DOHH2 (cell line): ENCODE results near the gene STRN4.
"Not testable (repeated sequence)": the region's sequence is repeated elsewhere in the genome, so short reads cannot be mapped to it uniquely, and the experiment has no call there.

Experiments
- CTCF ChIP-seq: fragments of 200-600 bp; sonication (generic); IDR thresholded peaks from one replicate; pipeline ENCODE4 v1.5.1; 2014; ENCODE audit warnings: antibody characterized with exemption, mild to moderate bottlenecking, low read depth, low read length; ENCODE audit not compliant: poor library complexity, severe bottlenecking
- EZH2phosphoT487 ChIP-seq: fragments of 200-600 bp; sonication (generic); IDR thresholded peaks from 2 replicates; pipeline ENCODE4 v1.6.1; 2017; ENCODE audit warnings: borderline replicate concordance, mild to moderate bottlenecking, antibody characterized with exemption, low read length, moderate library complexity, mixed read lengths

GRCh38 chr19:46768746-46769145, 22.5 kb upstream of the STRN4 start:
- TF ChIP-seq CTCF, EZH2phosphoT487: not testable (repeated sequence)
